Measurements from ENCODE around the gene VOPP1. TPM values are rescaled to one million over a fixed set of nuclear protein-coding genes. Genes with fewer than 3 reads are reported as not detected.

The VOPP1 gene
- total and polyA plus RNA-seq, 10 of the 15 experiments (the other 5 are each of a cell fraction or from before 2014, with no cell fraction given), result 32.8 to 206 (median 129) TPM

GRCh38 chr7:55425141-55425752 is 147.1 kb downstream of the VOPP1 start:
- ChIA-PET CTCF (interaction anchor here (0.7 to 1.3 kb wide), 3 partner anchors 9 to 217 kb away, joined by 3 to 4 read pairs (median 4); no protein-coding TSS in a partner anchor), SMC1A (ENCODE audit: uncharacterized antibody, unreplicated experiment) (interaction anchor here (1.2 kb wide), 1 partner anchor 148 kb away, joined by 3 read pairs; no protein-coding TSS in a partner anchor), RAD21 (ENCODE audit: unreplicated experiment) (no interaction called here), POLR2A (no interaction called here)
- 96% methylated on average over 11 of the region's 11 CpGs for WGBS (ENCODE audit: insufficient coverage, insufficient replicate concordance, low lambda C conversion rate, missing lambda C conversion rate)
- no peak for ATAC-seq
- Histone ChIP-seq H3K36me3 (ENCODE audit: control insufficient read depth in 2 of 2, insufficient read depth in 2 of 2, low read length in 1 of 2) (peaks cover 0 to 9% of the 10 kb centered on the region in 2 experiments; a peak in 3 of 4 replicates), H3K79me2 (ENCODE audit: control insufficient read depth, insufficient read depth, low read length) (no peaks in the 10 kb centered on the region), H4K20me1 (ENCODE audit: control insufficient read depth, insufficient read depth) (no peaks in the 10 kb centered on the region), H3K9me3 (replicated peaks; ENCODE audit: control insufficient read depth, insufficient read depth, low read length) (no peaks in the 10 kb centered on the region), H3K27me3 (replicated peaks in 1 of 2; ENCODE audit: control insufficient read depth in 2 of 2, insufficient read depth in 2 of 2, low read length in 1 of 2) (no peaks in the 10 kb centered on the region), H3K9ac (ENCODE audit: control insufficient read depth, insufficient read depth, low read length) (no peak overlapping the region), H3K4me3 (no peak overlapping the region), H2AFZ (ENCODE audit: control insufficient read depth, low read depth, low read length) (no peak overlapping the region), H3K4me1 (ENCODE audit: control insufficient read depth, insufficient read depth, low read length) (no peaks in the 10 kb centered on the region), H3K27ac (ENCODE audit: control insufficient read depth, insufficient read depth) (no peak overlapping the region), H3K4me2 (ENCODE audit: control insufficient read depth, insufficient read depth) (no peak overlapping the region)
- no peak for TF ChIP-seq HCFC1 (IDR thresholded peaks at IDR 0.05; ENCODE audit: low read length)
- intact Hi-C loops (cut with micrococcal nuclease; ENCODE audit: unreplicated experiment) (no loop called here), in situ Hi-C loops (cut with MboI) (no loop called here)
- DNase-seq (ENCODE audit: low read depth, low spot score), result no peak
- FAIRE-seq, result no peak
- no TSS peak for BruUV-seq (replicated peaks)

- Histone ChIP-seq H3K4me1 (ENCODE audit: control insufficient read depth, insufficient read depth, low read length) (no peaks in the 10 kb centered on the region), H3K4me2 (ENCODE audit: control insufficient read depth, insufficient read depth) (no peak overlapping the region), H4K20me1 (ENCODE audit: control insufficient read depth, insufficient read depth) (no peaks in the 10 kb centered on the region), H2AFZ (ENCODE audit: control insufficient read depth, low read depth, low read length) (no peak overlapping the region), H3K79me2 (ENCODE audit: control insufficient read depth, insufficient read depth, low read length) (no peaks in the 10 kb centered on the region), H3K9me3 (replicated peaks; ENCODE audit: control insufficient read depth, insufficient read depth, low read length) (no peaks in the 10 kb centered on the region), H3K9ac (ENCODE audit: control insufficient read depth, insufficient read depth, low read length) (no peak overlapping the region), H3K36me3 (ENCODE audit: control insufficient read depth in 2 of 2, insufficient read depth in 2 of 2, low read length in 1 of 2) (peaks cover 0 to 9% of the 10 kb centered on the region in 2 experiments; a peak in 3 of 4 replicates), H3K4me3 (no peak overlapping the region), H3K27ac (ENCODE audit: control insufficient read depth, insufficient read depth) (no peak overlapping the region), H3K27me3 (replicated peaks in 1 of 2; ENCODE audit: control insufficient read depth in 2 of 2, insufficient read depth in 2 of 2, low read length in 1 of 2) (no peaks in the 10 kb centered on the region)
- FAIRE-seq (no peak), ATAC-seq (no peak), DNase-seq (ENCODE audit: low read depth, low spot score) (no peak)
- WGBS (ENCODE audit: insufficient coverage, insufficient replicate concordance, low lambda C conversion rate, missing lambda C conversion rate), result 88% methylated on average over 5 of the region's 5 CpGs
- ChIA-PET RAD21 (ENCODE audit: unreplicated experiment) (no interaction called here), CTCF (interaction anchor here (0.5 to 2.1 kb wide), 7 partner anchors 8 to 147 kb away, joined by 3 to 10 read pairs (median 4); no protein-coding TSS in a partner anchor), POLR2A (no interaction called here), SMC1A (ENCODE audit: uncharacterized antibody, unreplicated experiment) (interaction anchor here (1.1 to 1.2 kb wide), 2 partner anchors 9 to 159 kb away, joined by 3 to 5 read pairs; no protein-coding TSS in a partner anchor)
- no TSS peak for BruUV-seq (replicated peaks)
- intact Hi-C loops (cut with micrococcal nuclease; ENCODE audit: unreplicated experiment) (no loop called here), in situ Hi-C loops (cut with MboI) (loop anchor here (5.0 to 25.0 kb wide), 2 partner anchors 147 to 662 kb away; partner anchors contain the start of gene SEC61G)
- TF ChIP-seq PRDM15 (CRISPR knock-in tag; IDR thresholded peaks at IDR 0.05) (no peak), SUPT20H (IDR thresholded peaks at IDR 0.05; ENCODE audit: borderline replicate concordance, control insufficient read depth, low read depth, low read length) (no peak), LARP7 (IDR thresholded peaks at IDR 0.05) (no peak), NFIC (IDR thresholded peaks at IDR 0.05; ENCODE audit: low read depth, low read length) (no peak), CBX3 (IDR thresholded peaks at IDR 0.05; ENCODE audit: borderline replicate concordance, low read depth) (no peak), MTA3 (IDR thresholded peaks at IDR 0.05; ENCODE audit: borderline replicate concordance, low read length) (no peak), HSF1 (IDR thresholded peaks at IDR 0.05; ENCODE audit: low read depth, low read length) (no peak), CBFB (IDR thresholded peaks at IDR 0.05; ENCODE audit: low read depth) (no peak), SIX5 (IDR thresholded peaks at IDR 0.05; ENCODE audit: low read depth, low read length, severe bottlenecking) (no peak), STAT3 (IDR thresholded peaks at IDR 0.05; ENCODE audit: low read depth, low read length) (no peak), CHD2 (IDR thresholded peaks at IDR 0.05; ENCODE audit: borderline replicate concordance, low read depth, low read length) (no peak)
These were observed 148.4 kb downstream of the VOPP1 start for GRCh38 chr7:55423891-55424290.
